Liver (tissue), 9 donors: ENCODE results near the gene SIL1. TPM values are rescaled to one million over a fixed set of nuclear protein-coding genes. Genes with fewer than 3 reads are reported as not detected.

Experiments
- DNase-seq: peaks from one replicate; pipeline ENCODE4 v3.0.0-alpha.2; 2017; ENCODE audit warnings: low spot score
- H3K27ac ChIP-seq, 2 donors: one replicate each; pipeline ENCODE4 v1.7.0; 2013; ENCODE audit warnings: inconsistent platforms in 2 of 2, low read length in 2 of 2, control low read depth in 1 of 2, low read depth in 1 of 2, mild to moderate bottlenecking in 1 of 2
- H3K27me3 ChIP-seq, 4 donors: one replicate each; pipeline versions ENCODE4 v1.6.1 to v1.7.0; 2013; ENCODE audit warnings: low read length in 3 of 4, inconsistent platforms in 1 of 4, mild to moderate bottlenecking in 1 of 4, moderate library complexity in 1 of 4; ENCODE audit not compliant: control insufficient read depth in 4 of 4, insufficient read depth in 4 of 4
- H3K36me3 ChIP-seq, 4 donors: one replicate each; pipeline versions ENCODE4 v1.6.1 to v1.7.0; 2013; ENCODE audit warnings: low read length in 3 of 4, mild to moderate bottlenecking in 3 of 4, low read depth in 1 of 4, moderate library complexity in 1 of 4; ENCODE audit not compliant: control insufficient read depth in 4 of 4, insufficient read depth in 3 of 4
- H3K4me1 ChIP-seq, 4 donors: one replicate each; pipeline versions ENCODE4 v1.6.1 to v1.7.0; 2013; ENCODE audit warnings: low read length in 3 of 4, mild to moderate bottlenecking in 3 of 4, moderate library complexity in 1 of 4; ENCODE audit not compliant: control insufficient read depth in 4 of 4, insufficient read depth in 4 of 4
- H3K4me3 ChIP-seq, 3 donors: one replicate each; pipeline versions ENCODE4 v1.6.1 to v1.7.0; 2013; ENCODE audit warnings: low read length in 3 of 3, control low read depth in 1 of 3, low read depth in 1 of 3, mild to moderate bottlenecking in 1 of 3
- H3K9ac ChIP-seq, 2 donors: one replicate each; pipeline ENCODE4 v1.7.0; 2013; ENCODE audit warnings: low read length in 2 of 2, mild to moderate bottlenecking in 2 of 2, moderate library complexity in 2 of 2, control low read depth in 1 of 2, low read depth in 1 of 2
- H3K9me3 ChIP-seq, 4 donors: one replicate each; pipeline versions ENCODE4 v1.6.1 to v1.7.0; 2013; ENCODE audit warnings: low read length in 3 of 4; ENCODE audit not compliant: control insufficient read depth in 4 of 4
- EGR1 ChIP-seq, 2 donors: IDR thresholded peaks; 2 replicates each; pipeline ENCODE4 v1.6.1; 2016 to 2018; ENCODE audit warnings: antibody characterized with exemption in 2 of 2, low read depth in 2 of 2
- FOXA1 ChIP-seq: IDR thresholded peaks from 2 replicates; pipeline ENCODE4 v1.6.1; 2016; ENCODE audit warnings: antibody characterized with exemption
- FOXA2 ChIP-seq: IDR thresholded peaks from 2 replicates; pipeline ENCODE4 v1.6.1; 2016; ENCODE audit warnings: antibody characterized with exemption
- GABPA ChIP-seq, 2 donors: IDR thresholded peaks in 1 of 2; conservative IDR thresholded peaks in 1 of 2; 2 replicates each; pipeline ENCODE4 v1.6.1; 2016; ENCODE audit warnings: antibody characterized with exemption in 2 of 2, mild to moderate bottlenecking in 1 of 2, moderate library complexity in 1 of 2
- HNF4A ChIP-seq, 2 donors: conservative IDR thresholded peaks; 2 replicates each; pipeline ENCODE4 v1.6.1; 2016; ENCODE audit warnings: antibody characterized with exemption in 2 of 2, mild to moderate bottlenecking in 2 of 2
- HNF4G ChIP-seq: IDR thresholded peaks from 2 replicates; pipeline ENCODE4 v1.6.1; 2016; ENCODE audit warnings: antibody characterized with exemption
- JUND ChIP-seq, 2 donors: IDR thresholded peaks; 2 replicates each; pipeline ENCODE4 v1.6.1; 2016; ENCODE audit warnings: antibody characterized with exemption in 2 of 2
- NR2F2 ChIP-seq: IDR thresholded peaks from 2 replicates; pipeline ENCODE4 v1.6.1; 2016; ENCODE audit warnings: antibody characterized with exemption
- RAD21 ChIP-seq, 2 donors: IDR thresholded peaks; 2 replicates each; pipeline ENCODE4 v1.6.1; 2016; ENCODE audit warnings: antibody characterized with exemption in 2 of 2, mild to moderate bottlenecking in 2 of 2
- RXRA ChIP-seq, 2 donors: IDR thresholded peaks; 2 replicates each; pipeline ENCODE4 v1.6.1; 2017 to 2018; ENCODE audit warnings: antibody characterized with exemption in 2 of 2, mild to moderate bottlenecking in 1 of 2
- SP1 ChIP-seq: IDR thresholded peaks from 2 replicates; pipeline ENCODE4 v1.6.1; 2018; ENCODE audit warnings: antibody characterized with exemption, mild to moderate bottlenecking
- TAF1 ChIP-seq: conservative IDR thresholded peaks from 2 replicates; pipeline ENCODE4 v1.6.1; 2016; ENCODE audit warnings: antibody characterized with exemption, mild to moderate bottlenecking
- YY1 ChIP-seq: IDR thresholded peaks from 2 replicates; pipeline ENCODE4 v1.6.1; 2016; ENCODE audit warnings: antibody characterized with exemption, mild to moderate bottlenecking
- WGBS: extraction: QIAGEN DNeasy Blood & Tissue Kit; methylation state at CpG from one replicate; pipeline ENCODE4 v1.1.7; 2013; 5-methylcytosine and 5-hydroxymethylcytosine counted together
- polyA plus RNA-seq, 2 donors: library from polyadenylated mRNA; stranded (reverse) in 1 of 2; unstranded in 1 of 2; fragments of 200-250 nt in 1 of 2; fragments of >200 nt in 1 of 2; fragmentation: Nextera tagmentation in 1 of 2; extraction: Ambion mirVana in 1 of 2; gene quantifications; one replicate each; pipeline versions ENCODE4 v1.2.1 to v1.2.3, GENCODE V29; 2013 to 2015
- total RNA-seq, 2 donors: library from RNA; depleted of rRNA; stranded (reverse); fragments of >200 nt; gene quantifications; one replicate each; pipeline ENCODE4 v1.2.3, GENCODE V29; 2014
- TF ChIP-seq, protein P1 (sequence below): IDR thresholded peaks from 2 replicates; pipeline ENCODE4 v1.6.1; 2016; ENCODE audit warnings: antibody characterized with exemption
- TF ChIP-seq, protein P2 (sequence below): fragments of 150-350 bp; IDR thresholded peaks from 2 replicates; pipeline ENCODE4 v1.5.1; 2017; ENCODE audit warnings: improper control_type of control experiment, low read depth, low read length; ENCODE audit not compliant: missing input control
- TF ChIP-seq, protein P3 (sequence below): IDR thresholded peaks from 2 replicates; pipeline ENCODE4 v1.6.1; 2016; ENCODE audit warnings: antibody characterized with exemption
- donor health status: healthy.
- donor health status: healthy.
- donor health status: healthy.
- donor health status: healthy.
- donor health status: healthy.

Gene SIL1
- total and polyA plus RNA-seq, 4 donors = 38.1 to 95.1 (median 76.2) TPM

DNA sequence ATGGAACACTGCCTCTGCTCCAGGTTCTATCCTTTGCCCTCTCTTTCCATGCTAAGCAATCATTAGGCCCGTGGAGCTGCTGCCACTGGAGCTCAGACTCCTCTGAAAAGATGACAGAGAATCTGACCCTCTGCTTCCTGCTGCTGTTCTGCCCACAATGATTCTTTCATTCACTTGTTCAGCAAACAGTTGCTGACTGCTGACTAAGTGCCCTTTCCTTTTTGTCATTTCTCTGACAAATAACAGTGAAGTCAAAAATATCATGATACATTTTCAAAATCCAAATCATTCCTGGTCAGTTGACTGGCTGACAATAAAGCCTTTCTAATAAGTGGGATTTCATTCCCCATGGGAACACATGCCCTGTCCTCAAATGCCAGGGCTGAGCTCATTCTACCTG, 110.1 kb downstream of the SIL1 start:
- TF ChIP-seq JUND (IDR thresholded peaks at IDR 0.05) (no peak), YY1 (no peak), NR2F2 (no peak), GABPA (IDR thresholded peaks at IDR 0.05 in 1 of 2, conservative IDR thresholded peaks at IDR 0.05 in 1 of 2) (no peak), FOXA2 (no peak)
- 56% methylated on average over 1 of the region's 1 CpG for WGBS
- Histone ChIP-seq H3K36me3 (peaks cover 0 to 2% (median 0%) of the 10 kb centered on the region in 4 donors), H3K9me3 (no peaks in the 10 kb centered on the region), H3K4me1 (peaks cover 3 to 16% (median 10%) of the 10 kb centered on the region in 4 donors), H3K27ac (no peak overlapping the region), H3K9ac (no peak overlapping the region), H3K27me3 (no peaks in the 10 kb centered on the region), H3K4me3 (no peak overlapping the region)
- DNase-seq = no peak

DNA sequence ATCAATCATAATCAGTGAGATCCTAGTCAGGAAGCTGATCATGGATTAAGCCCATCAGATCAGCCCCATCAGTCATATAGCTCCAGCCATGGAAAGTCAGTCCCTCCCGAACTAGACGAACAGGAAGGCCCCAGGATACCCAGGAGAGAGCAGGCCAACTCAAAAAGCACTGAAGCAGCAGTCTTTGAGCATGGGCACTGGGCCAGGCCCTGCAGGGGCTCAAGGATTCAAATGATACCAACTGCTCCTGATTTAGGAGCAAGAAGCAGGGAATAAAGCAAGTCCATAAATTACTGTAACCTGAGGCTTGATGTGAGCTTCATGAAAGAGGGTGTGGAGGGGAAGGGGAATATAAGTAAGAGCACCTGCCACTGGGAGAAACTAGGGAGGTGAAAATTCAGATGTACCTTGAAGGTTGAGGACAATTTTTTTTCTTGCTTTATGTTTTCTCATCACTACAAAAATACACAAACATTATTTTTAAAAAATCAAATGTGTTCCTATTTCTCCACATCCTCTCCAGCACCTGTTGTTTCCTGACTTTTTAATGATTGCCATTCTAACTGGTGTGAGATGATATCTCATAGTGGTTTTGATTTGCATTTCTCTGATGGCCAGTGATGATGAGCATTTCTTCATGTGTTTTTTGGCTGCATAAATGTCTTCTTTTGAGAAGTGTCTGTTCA, 115.2 kb downstream of the SIL1 start:
- no peak for TF ChIP-seq TAF1
- TF ChIP-seq, protein P1, sequence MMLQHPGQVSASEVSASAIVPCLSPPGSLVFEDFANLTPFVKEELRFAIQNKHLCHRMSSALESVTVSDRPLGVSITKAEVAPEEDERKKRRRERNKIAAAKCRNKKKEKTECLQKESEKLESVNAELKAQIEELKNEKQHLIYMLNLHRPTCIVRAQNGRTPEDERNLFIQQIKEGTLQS = no peak
- TF ChIP-seq GABPA (IDR thresholded peaks at IDR 0.05 in 1 of 2, conservative IDR thresholded peaks at IDR 0.05 in 1 of 2) = no peak
- TF ChIP-seq FOXA1 = no peak
- no peak for TF ChIP-seq RAD21 (IDR thresholded peaks at IDR 0.05)
- TF ChIP-seq EGR1 (IDR thresholded peaks at IDR 0.05; ENCODE audit: low read depth in 2 of 2) = no peak
- TF ChIP-seq RXRA (IDR thresholded peaks at IDR 0.05) = no peak
- no peak for TF ChIP-seq YY1
- TF ChIP-seq HNF4A (conservative IDR thresholded peaks at IDR 0.05) = no peak
- no peak for TF ChIP-seq JUND (IDR thresholded peaks at IDR 0.05)
- no peak for TF ChIP-seq SP1
- TF ChIP-seq, protein P2, sequence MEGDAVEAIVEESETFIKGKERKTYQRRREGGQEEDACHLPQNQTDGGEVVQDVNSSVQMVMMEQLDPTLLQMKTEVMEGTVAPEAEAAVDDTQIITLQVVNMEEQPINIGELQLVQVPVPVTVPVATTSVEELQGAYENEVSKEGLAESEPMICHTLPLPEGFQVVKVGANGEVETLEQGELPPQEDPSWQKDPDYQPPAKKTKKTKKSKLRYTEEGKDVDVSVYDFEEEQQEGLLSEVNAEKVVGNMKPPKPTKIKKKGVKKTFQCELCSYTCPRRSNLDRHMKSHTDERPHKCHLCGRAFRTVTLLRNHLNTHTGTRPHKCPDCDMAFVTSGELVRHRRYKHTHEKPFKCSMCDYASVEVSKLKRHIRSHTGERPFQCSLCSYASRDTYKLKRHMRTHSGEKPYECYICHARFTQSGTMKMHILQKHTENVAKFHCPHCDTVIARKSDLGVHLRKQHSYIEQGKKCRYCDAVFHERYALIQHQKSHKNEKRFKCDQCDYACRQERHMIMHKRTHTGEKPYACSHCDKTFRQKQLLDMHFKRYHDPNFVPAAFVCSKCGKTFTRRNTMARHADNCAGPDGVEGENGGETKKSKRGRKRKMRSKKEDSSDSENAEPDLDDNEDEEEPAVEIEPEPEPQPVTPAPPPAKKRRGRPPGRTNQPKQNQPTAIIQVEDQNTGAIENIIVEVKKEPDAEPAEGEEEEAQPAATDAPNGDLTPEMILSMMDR = no peak
- TF ChIP-seq, protein P3, sequence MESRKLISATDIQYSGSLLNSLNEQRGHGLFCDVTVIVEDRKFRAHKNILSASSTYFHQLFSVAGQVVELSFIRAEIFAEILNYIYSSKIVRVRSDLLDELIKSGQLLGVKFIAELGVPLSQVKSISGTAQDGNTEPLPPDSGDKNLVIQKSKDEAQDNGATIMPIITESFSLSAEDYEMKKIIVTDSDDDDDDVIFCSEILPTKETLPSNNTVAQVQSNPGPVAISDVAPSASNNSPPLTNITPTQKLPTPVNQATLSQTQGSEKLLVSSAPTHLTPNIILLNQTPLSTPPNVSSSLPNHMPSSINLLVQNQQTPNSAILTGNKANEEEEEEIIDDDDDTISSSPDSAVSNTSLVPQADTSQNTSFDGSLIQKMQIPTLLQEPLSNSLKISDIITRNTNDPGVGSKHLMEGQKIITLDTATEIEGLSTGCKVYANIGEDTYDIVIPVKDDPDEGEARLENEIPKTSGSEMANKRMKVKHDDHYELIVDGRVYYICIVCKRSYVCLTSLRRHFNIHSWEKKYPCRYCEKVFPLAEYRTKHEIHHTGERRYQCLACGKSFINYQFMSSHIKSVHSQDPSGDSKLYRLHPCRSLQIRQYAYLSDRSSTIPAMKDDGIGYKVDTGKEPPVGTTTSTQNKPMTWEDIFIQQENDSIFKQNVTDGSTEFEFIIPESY = no peak
- no peak for TF ChIP-seq HNF4G
- no peak overlapping the region for H3K27ac ChIP-seq
- H3K4me1 ChIP-seq = no peaks in the 10 kb centered on the region
- DNase-seq = no peak
- H3K9me3 ChIP-seq = no peaks in the 10 kb centered on the region
- no peaks in the 10 kb centered on the region for H3K27me3 ChIP-seq
- 85% methylated on average over 2 of the region's 2 CpGs for WGBS
- H3K4me3 ChIP-seq = no peak overlapping the region
- no peak overlapping the region for H3K9ac ChIP-seq
- H3K36me3 ChIP-seq = peaks cover 0 to 2% (median 0%) of the 10 kb centered on the region in 4 donors
